Panc1 (cell line): ENCODE results near the gene LPA.

ENCODE experiments used
- CTCF ChIP-seq: fragments of 450-650 bp; IDR thresholded peaks from 2 replicates; pipeline ENCODE4 v1.5.1; 2017; ENCODE audit warnings: mild to moderate bottlenecking
- POLR2AphosphoS5 ChIP-seq: IDR thresholded peaks from 2 replicates; pipeline ENCODE4 v1.6.1; 2012; ENCODE audit warnings: mild to moderate bottlenecking, low read depth, low read length, moderate library complexity
- TCF7L2 ChIP-seq: IDR thresholded peaks from 2 replicates; pipeline ENCODE4 v1.6.1; 2011; ENCODE audit warnings: mild to moderate bottlenecking, low read depth, low read length, inconsistent platforms

- TF ChIP-seq CTCF (no peak), POLR2AphosphoS5 (no peak), TCF7L2 (no peak)
Observed at GRCh38 chr6:160507420-160507819, 156.7 kb downstream of the LPA start.
